HG03025 (cell line): Measurements from ENCODE around the gene NANOS3.

Experiments
- ATAC-seq: cut with Tn5 transposase; IDR thresholded peaks from one replicate; pipeline ENCODE4 v1.9.1; 2021; ENCODE audit warnings: mild to moderate bottlenecking, moderate library complexity; ENCODE audit not compliant: unreplicated experiment, low FRiP score

NANOS3 gene

DNA sequence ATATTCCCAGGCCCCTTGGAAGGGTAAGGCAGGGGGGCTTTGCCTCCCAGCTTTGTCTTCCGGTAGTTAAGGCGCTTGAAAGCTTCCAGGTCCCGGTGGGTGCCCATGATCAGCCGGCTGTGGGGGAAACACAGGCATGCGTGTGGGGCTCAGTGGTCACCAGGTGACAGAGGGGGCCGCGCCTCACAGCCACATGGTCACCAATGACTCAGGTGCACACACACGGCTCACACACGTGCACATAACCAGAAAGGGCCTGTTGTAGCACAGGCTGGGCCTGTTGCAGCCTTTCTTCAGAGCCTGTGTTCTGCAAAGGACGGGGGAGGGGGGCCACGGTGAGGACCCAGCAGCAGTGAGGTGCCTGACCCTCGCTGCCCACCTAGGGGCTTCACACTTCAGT, 5.9 kb downstream of the NANOS3 start:
- no peak for ATAC-seq

DNA sequence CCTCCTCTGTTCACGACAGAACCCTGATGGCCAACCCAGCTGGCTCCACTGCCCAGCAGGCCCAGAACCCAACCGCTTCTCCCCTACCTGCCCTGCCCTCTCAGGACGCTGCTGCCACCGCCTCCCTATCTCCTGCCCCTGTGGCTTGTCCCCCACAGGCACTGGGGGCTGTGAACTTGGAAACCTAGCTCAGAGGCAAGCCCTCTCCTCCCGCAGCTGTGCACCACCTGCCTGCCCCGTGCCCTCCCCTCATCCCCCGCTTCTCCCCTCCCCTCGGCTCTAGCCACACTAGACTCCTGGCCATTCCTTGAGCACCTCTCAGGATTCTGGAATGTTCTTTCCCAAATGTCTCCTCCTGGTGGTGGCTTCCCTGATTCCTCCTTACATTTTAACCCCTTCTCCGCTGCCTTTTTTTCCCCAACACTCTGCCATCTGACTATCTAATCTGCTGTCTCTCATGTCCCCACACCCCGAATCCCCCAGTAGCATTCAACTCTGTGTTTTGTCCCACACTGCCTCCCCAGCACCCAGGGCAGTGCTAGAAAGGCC, 6.7 kb downstream of the NANOS3 start:
- ATAC-seq = no peak

- ATAC-seq = no peak
These were observed 8.0 kb downstream of the NANOS3 start for GRCh38 chr19:13884726-13885591.

DNA sequence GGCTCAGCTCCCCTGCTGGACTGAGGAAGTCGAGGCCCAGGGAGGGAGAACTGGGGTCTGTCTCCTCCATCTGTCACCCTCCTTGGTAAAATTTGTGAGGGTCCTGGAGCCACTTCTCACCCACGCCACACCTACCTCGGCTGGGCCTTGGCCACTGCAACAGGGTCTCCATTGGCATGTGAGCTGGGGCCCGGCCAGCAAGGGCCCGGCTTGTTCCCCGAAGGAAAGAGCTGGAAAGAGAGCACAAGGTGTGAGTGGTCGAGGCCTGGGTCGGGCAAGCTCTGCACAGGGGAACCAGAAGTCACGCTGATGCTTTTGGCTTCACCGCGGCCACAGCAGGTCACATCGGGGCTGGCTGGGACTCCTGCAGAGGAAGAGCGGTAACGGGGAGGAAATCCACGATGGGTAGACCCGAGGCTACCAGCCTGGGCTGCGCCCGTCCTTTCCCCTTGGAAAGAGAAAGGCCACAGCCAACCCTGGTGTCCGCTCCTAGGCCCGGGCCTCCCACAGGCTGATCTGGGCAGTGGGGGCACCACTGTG, 9.0 kb downstream of the NANOS3 start:
- no peak for ATAC-seq

DNA sequence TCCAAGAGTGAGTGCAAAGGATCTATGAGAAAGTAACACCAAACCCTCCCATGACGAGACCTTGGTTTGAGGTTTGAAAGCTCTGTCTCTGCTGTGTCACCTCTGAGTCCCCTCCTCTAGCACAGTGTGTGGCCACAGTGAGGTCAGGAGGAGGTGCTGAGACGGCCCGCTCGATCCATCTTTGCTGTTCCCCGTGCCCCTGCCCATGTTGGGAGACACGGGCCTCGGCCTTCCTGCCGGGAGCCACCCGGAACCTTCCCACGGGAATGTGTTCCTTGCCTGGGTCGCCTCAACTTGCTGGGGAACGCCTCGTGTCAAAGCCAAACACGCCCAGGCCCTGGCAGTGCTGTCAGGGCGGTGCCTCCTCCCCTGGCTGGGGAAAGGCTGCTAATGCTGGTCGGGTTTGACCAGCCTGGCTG, 10.1 kb downstream of the NANOS3 start:
- ATAC-seq = no peak

DNA sequence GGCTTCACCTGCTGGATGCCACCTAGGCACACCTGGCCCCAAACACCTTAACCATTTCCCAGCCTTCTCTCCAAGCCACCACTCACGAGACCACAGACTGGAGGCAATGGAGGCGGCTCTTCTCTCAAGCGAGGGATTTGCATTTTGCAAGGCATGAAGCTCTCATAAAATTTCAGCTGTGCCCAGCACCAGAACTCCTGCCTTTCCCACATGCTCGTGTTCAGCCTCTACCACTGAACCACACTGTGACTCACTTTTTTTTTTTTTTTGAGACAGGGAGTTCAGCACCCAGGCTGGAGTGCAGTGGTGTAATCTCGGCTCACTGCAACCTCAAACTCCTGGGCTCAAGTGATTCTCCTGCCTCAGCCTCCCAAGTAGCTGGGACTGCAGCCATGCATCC, 10.6 kb downstream of the NANOS3 start:
- no peak for ATAC-seq

DNA sequence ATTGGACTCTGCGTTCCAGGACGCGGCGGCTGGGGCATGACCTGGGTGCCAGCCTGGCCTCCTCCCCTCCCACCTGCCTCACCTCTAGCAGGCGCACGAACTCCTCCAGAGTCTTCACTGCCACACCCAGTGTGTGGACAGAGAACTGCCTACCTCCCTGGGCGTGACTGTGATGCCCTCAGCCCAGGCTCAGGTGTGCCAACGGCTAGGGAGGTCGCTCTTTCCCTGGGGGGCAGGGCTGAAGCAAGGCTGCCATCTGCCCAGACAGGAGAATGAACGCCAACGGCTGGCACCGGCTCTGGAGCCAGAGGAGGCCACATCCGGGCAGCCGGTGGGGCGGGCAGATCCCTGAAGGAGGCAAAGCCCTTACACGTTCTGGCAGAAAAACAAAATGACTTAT, 11.3 kb downstream of the NANOS3 start:
- ATAC-seq = no peak

DNA sequence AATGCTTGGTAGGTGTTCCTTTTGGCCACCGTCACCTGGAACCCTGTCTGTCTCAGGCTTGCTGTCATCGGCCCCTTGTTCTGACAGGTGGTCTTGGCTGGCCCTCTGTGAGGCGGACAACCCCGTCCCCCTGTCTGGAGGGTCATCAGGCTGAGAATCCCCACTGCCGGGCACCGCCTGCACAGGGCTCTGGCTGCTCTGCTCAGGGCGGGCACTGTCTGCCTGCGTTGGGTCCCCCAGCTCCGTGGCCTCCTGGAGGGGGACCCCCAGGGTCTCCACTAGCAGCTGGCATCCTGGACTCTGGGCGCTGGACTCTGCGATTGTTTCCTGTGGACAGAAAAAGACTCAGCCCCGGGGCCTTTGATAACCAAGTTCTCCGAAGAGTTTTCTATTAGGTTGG, 13.2 kb downstream of the NANOS3 start:
- no peak for ATAC-seq

- no peak for ATAC-seq
These were observed 15.9 kb downstream of the NANOS3 start for GRCh38 chr19:13892870-13893269.

GRCh38 chr19:13894552-13894951, 17.6 kb downstream of the NANOS3 start:
- ATAC-seq = no peak

GRCh38 chr19:13896227-13896626, 19.3 kb downstream of the NANOS3 start:
- ATAC-seq = no peak

DNA sequence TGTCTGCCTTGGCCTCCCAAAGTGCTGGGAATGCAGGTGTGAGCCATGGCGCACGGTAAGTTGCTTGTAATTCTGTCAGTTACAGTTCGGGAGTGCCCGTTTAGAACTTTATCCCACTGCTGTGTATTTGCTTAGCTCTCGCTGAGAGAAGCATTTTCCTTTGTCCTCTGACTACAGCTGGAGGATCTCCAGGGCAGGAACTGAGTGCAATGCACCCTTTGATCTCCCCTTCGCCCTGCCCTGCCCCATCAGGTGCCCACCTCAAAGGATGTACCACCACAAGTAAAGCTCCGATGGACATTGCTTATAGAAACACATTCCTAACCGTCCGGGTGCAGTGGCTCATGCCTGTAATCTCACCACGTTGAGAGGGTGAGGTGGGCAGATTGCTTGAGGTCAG, 22.5 kb downstream of the NANOS3 start:
- no peak for ATAC-seq

GRCh38 chr19:13899912-13900584, 23.1 kb downstream of the NANOS3 start:
- no peak for ATAC-seq

DNA sequence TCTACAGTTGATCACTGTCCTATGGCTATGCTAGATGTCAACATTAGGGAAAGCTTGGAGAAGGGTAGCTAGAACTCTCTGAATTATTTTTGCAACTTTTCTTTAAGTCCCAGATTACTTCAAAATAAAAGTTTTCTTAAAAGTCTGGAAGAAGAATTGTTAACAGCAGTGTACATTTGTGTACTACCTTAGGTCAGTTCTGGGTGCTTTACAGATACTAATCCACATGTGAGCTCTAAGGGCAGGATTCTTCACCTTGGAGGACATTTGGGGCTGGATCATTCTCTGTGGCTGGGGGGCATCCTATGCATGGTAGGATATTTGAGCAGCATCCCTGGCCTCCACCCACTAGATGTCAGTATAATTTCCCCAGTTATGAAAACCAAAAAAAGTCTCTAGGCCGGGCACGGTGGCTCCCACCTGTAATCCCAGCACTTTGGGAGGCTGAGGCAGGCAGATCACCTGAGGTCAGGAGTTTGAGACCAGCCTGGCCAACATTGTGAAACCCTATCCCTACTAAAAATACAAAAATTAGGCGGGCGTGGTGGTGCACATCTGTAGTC, 26.1 kb downstream of the NANOS3 start:
- no peak for ATAC-seq

- peak; percentile 74 for ATAC-seq
These were observed 28.9 kb downstream of the NANOS3 start, which contains the start of the genes BRME1 and CC2D1A for GRCh38 chr19:13905634-13906520. TSS of gene BRME1 (minus strand) at chr19:13906117. CDS start at chr19:13904892, 1,225 bp downstream. TSS of gene CC2D1A (plus strand) at chr19:13906201. CDS start at chr19:13906442, 241 bp downstream.

DNA sequence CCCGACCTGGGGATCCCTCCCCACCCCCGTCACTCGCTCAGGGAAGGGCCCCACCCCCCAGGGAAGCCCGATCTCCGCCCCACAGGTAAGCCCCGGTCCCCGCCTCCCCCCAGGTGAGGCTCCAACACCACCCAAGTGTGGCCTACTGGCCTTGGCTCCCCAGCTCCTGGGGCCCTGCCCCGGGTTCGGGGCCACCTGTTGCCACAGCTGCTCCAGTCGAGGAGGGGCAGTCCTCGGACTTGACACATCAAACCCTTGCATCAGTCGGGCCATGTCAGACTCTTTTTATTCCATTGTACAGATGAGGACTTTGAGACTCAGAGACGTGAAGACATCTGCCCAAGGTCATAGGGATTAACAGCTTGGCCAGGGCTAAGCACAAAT, 29.6 kb downstream of the NANOS3 start:
- peak; percentile 10 for ATAC-seq

GRCh38 chr19:13906910-13907309, 30.0 kb downstream of the NANOS3 start:
- ATAC-seq = no peak

GRCh38 chr19:13908674-13909073, 31.7 kb downstream of the NANOS3 start:
- ATAC-seq = no peak

GRCh38 chr19:13909430-13909829, 32.5 kb downstream of the NANOS3 start:
- no peak for ATAC-seq

GRCh38 chr19:13913352-13913751, 36.4 kb downstream of the NANOS3 start:
- no peak for ATAC-seq
